COLO829 (cell line): ENCODE data around the gene KRTAP5-9.
"Not testable (repeated sequence)": the region's sequence is repeated elsewhere in the genome, so short reads cannot be mapped to it uniquely, and the experiment has no call there.

Source experiments
- DNase-seq: peaks from one replicate; pipeline ENCODE4 v3.0.0; 2012; ENCODE audit warnings: low spot score

KRTAP5-9 gene

GRCh38 chr11:71534711-71535608 is 13.3 kb upstream of the KRTAP5-9 start:
- DNase-seq: not testable (repeated sequence)

DNA sequence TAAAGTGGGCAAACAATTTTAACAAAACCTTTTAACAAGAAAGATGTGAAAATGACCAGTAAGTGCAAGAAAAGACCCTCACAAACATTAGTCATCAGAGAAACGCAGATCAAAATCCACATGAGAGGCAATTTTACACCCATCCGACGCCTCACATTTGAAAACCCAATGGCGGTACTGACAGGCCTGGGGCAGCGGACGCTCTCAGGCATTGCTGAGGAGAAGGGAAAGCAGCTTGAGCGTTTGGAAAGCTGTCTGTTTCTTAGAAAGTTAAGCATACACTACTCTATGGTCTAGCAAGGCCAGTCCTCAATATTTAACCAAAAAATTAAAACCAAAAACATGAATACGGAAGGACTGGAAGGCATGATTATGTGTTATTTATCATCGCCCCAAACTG is 12.4 kb upstream of the KRTAP5-9 start:
- no peak for DNase-seq

DNA sequence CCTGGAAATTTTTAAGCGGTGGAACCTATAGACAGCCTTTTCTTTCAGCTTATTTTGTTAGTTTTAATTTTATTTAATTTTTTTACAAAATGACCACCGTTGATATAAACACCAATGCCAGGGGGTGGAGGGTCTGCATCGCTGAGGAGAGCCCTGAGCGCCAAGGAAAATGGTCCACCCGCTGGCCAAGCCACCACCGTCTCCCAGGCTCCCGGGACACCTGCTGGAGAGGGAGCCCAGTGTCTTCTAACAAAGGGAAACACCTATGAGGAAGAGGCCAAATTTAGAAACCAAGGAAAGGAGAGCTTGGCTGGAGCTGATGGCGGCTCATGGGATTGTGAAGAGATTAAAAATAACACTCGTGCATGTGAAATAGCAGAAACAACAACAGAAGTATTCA is 10.7 kb upstream of the KRTAP5-9 start:
- DNase-seq: no peak

DNA sequence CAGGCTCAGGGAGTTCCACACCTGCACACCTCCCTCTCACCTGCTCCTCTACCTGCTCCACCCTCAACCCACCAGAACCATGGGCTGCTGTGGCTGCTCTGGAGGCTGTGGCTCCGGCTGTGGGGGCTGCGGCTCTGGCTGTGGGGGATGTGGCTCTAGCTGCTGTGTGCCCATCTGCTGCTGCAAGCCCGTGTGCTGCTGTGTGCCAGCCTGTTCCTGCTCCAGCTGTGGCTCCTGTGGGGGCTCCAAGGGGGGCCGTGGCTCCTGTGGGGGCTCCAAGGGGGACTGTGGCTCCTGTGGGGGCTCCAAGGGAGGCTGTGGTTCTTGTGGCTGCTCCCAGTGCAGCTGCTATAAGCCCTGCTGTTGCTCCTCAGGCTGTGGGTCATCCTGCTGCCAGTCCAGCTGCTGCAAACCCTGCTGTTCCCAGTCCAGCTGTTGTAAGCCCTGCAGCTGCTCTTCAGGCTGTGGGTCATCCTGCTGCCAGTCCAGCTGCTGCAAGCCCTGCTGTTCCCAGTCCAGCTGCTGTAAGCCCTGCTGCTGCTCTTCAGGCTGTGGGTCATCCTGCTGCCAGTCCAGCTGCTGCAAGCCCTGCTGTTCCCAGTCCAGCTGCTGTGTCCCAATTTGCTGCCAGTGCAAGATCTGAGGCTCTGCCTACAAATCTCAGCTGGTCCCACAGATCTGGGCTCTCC is 10.1 kb upstream of the KRTAP5-9 start, which contains the start of gene KRTAP5-8:
KRTAP5-8 (plus strand) TSS at position 49 of the 689 bp plus-strand sequence; CDS start at position 80, 31 bp downstream.
- DNase-seq: not testable (repeated sequence)

DNA sequence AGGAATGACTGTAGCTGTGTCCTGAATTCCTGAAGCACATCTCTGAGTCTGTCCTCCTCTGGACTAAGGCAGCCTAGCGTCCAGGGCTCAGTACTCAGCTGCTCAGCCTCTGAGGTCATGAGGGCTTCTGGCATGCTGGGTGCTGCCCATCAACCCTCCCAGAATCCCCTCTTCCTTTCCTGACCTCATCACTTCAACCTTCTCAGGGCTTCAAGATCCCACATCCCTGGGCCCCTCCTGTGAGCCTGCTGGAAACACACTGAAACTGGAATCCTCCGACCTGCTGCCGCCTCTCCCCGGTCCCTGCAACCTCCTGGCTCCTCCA is 9.6 kb upstream of the KRTAP5-9 start:
- DNase-seq: no peak

DNA sequence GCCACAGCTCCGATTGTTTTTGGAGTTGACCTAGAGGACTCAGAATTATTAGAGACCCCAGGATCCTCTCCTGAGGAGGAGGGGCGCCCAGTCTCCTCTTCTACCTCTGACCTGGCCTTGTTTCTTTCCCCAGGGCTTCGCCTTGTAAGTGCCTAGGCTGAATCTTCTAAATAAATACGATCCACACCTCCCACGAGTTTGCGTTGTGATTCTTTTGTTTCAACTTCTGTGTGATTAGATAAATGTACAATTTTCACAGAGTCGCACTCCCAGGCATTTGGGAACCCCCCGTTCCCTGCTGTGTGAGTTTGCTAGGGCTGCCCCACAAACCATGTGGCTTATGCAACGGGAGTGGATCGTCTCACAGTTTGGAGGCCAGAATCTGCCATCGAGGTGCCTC is 9.2 kb upstream of the KRTAP5-9 start:
- no peak for DNase-seq

DNA sequence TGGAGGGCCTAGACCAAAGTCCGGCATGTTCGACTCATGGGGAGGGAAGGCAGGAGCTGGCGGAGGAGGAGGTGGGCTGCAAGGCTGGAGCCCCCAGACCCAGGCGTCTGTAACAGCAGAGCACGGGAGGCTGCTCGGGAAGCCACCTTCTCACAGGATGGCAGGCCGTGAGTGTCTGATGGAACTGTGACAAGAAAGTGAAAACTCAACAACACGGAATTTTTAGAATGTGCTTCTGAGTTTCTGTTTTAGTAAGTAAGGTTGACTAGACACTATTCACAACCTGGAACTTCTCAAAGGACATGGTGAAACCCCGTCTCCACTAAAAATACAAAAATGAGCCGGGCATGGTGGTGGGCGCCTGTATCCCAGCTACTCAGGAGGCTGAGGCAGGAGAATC is 8.2 kb upstream of the KRTAP5-9 start:
- not testable (repeated sequence) for DNase-seq

- not testable (repeated sequence) for DNase-seq
Observed at GRCh38 chr11:71540521-71541304, 7.5 kb upstream of the KRTAP5-9 start.

DNA sequence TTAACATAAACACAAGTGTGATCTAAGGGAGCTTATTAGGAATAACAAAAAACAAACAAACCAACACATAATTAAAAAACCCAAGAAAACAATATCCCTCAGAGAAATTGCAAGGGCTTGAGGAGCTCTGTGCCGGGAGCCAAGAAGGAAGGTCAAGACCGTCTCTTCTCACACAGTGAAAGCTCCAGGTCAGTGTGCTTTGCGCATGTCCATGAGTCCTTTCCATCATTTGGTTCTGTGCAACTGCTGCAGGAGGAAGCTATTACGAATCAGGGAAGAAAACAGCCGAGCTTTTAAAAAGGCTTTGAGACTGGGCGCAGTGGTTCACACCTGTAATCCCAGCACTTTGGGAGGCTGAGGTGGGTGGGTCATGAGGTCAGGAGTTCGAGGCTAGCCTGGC is 5.8 kb upstream of the KRTAP5-9 start:
- no peak for DNase-seq

- no peak for DNase-seq
Observed at GRCh38 chr11:71542879-71543777, 5.1 kb upstream of the KRTAP5-9 start.

DNA sequence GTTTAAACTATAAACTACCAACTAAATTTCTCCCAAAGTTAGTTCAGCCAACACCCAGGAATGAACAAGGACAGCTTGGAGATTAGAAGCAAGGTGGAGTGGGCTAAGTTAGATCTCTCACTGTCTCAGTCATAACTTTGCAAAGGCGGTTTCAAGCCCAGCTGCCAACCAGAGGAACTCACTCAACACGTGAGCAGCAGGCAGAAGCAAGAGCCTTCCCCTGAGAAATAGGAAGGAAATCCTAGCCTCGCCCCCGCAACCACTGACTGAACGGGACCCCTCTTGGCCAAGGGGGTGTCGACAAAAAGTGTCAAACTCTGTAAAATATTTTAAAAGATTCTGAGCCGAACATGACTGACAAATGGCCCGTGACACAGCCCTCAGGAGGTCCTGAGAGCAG is 4.4 kb upstream of the KRTAP5-9 start:
- DNase-seq: no peak

GRCh38 chr11:71544525-71545214 is 3.5 kb upstream of the KRTAP5-9 start:
- DNase-seq: no peak

- no peak for DNase-seq
Observed at GRCh38 chr11:71545405-71545966, 2.7 kb upstream of the KRTAP5-9 start.

- DNase-seq: no peak
Observed at GRCh38 chr11:71548716-71549151, 514 bp downstream of the KRTAP5-9 start.

GRCh38 chr11:71551711-71552110 is 3.5 kb downstream of the KRTAP5-9 start:
- no peak for DNase-seq

DNA sequence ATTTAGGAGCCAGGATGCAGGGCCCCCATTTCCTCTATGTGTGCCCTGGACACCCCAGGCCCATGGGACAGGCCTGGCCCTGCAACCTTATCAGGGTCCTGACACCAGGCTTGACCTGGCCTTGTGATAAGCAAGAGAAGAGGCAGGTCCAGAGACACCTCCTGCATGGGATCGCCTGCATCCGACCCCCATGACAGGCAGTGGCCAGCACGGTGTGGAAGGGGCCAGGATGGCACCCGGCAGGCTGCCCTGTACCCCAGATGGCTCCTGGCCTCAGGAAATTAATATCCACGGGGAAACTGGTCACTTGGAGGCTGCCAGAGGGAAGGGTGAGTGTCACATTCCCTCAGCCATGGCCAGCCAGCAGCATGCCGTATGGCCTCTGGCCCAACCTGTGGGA is 6.8 kb downstream of the KRTAP5-9 start:
- no peak for DNase-seq

DNA sequence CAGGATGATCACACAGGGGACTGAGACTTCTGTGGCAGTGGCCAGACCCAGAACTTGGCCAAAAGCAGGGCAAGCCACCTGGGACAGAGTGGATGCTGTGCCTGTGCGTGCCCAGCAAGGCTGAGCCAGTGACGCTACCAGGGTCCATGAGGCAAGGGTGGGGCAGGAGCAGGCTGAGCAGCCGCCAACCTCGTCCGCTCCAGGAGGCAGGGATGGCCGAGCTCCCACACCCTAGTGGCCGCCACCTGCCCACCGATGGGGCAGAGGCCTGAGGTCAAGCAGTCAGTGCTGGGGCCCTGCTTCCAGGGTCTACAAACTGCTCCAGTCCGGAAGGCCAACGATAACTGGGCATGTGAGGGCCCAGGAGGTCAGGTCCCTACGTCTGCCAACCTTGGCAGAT is 7.3 kb downstream of the KRTAP5-9 start:
- DNase-seq: no peak

DNA sequence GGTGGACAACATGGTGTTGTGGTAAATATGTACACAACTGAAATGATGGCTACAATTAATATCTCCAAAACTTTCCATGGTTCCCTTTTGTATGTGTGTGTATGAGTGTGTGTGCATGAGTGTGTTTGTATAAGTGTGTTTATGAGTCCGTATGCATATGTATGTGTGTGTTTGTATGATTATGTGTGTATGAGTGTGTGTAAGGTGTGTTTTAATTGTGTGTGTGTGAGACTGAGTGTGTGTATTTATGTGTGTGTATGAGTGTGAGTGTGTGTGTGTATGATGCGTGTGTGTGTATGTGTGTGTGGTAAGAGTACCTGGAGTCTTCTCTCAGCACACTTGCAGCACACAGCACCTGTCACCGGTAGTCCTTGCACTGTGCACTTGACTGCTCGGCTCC is 7.8 kb downstream of the KRTAP5-9 start:
- DNase-seq: no peak

GRCh38 chr11:71557257-71557656 is 9.0 kb downstream of the KRTAP5-9 start:
- no peak for DNase-seq

- no peak for DNase-seq
Observed at GRCh38 chr11:71558996-71559395, 10.8 kb downstream of the KRTAP5-9 start.

DNA sequence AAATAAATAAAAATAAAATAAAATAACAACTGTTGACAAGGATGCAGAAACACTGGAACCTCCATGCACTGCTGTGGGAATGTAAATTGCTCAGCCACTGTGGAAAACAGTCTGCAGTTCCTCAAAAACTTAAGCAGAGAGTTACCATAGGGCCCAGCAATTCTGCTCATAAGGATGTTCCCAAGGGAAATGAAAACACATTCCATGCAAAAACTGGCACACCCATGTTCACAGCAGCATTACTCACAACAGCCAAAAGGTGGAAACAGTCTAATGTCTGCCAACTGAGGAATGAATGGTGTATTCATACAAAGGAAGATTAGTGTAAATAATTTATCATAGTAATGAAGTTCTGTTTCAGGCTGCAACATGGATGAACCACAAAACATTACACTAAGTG is 13.9 kb downstream of the KRTAP5-9 start:
- no peak for DNase-seq
